PC-9 (cell line): ENCODE measurements around the gene PNP.

ENCODE experiments used
- EZH2 ChIP-seq: fragments of 200-600 bp; sonication (generic); IDR thresholded peaks from 2 replicates; pipeline ENCODE4 v1.8.0; 2017; ENCODE audit warnings: antibody characterized with exemption, low read depth
- TF ChIP-seq, protein P1 (sequence below): fragments of 200-600 bp; sonication (generic); conservative IDR thresholded peaks from 2 replicates; pipeline ENCODE4 v1.6.1; 2017; ENCODE audit warnings: mixed run types, antibody characterized with exemption, mild to moderate bottlenecking, moderate library complexity

GRCh38 chr14:20498622-20499021 is 29.4 kb downstream of the PNP start:
- TF ChIP-seq, protein P1, sequence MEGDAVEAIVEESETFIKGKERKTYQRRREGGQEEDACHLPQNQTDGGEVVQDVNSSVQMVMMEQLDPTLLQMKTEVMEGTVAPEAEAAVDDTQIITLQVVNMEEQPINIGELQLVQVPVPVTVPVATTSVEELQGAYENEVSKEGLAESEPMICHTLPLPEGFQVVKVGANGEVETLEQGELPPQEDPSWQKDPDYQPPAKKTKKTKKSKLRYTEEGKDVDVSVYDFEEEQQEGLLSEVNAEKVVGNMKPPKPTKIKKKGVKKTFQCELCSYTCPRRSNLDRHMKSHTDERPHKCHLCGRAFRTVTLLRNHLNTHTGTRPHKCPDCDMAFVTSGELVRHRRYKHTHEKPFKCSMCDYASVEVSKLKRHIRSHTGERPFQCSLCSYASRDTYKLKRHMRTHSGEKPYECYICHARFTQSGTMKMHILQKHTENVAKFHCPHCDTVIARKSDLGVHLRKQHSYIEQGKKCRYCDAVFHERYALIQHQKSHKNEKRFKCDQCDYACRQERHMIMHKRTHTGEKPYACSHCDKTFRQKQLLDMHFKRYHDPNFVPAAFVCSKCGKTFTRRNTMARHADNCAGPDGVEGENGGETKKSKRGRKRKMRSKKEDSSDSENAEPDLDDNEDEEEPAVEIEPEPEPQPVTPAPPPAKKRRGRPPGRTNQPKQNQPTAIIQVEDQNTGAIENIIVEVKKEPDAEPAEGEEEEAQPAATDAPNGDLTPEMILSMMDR, result no peak
- no peak for TF ChIP-seq EZH2
